Sigmoid colon (tissue), 7 donors: Measurements from ENCODE around the gene EIF2B4. TPM values are rescaled to one million over a fixed set of nuclear protein-coding genes. Genes with fewer than 3 reads are reported as not detected.

Experiments
- DNase-seq: peaks from one replicate; pipeline ENCODE4 v3.0.0-alpha.2; 2019
- H3K27ac ChIP-seq, 4 donors: fragments of 200-600 bp; sonication (generic); one replicate each; pipeline ENCODE4 v1.5.1; 2016 to 2019; ENCODE audit warnings: mild to moderate bottlenecking in 1 of 4
- H3K27me3 ChIP-seq, 3 donors: fragments of 200-600 bp; sonication (generic); one replicate each; pipeline ENCODE4 v1.5.1; 2019; ENCODE audit warnings: mild to moderate bottlenecking in 1 of 3
- H3K36me3 ChIP-seq, 4 donors: fragments of 200-600 bp; sonication (generic); one replicate each; pipeline ENCODE4 v1.5.1; 2016 to 2019
- H3K4me1 ChIP-seq, 4 donors: fragments of 200-600 bp; sonication (generic); one replicate each; pipeline ENCODE4 v1.5.1; 2017 to 2019
- H3K4me3 ChIP-seq, 4 donors: fragments of 200-600 bp; sonication (generic); one replicate each; pipeline ENCODE4 v1.5.1; 2017 to 2019; ENCODE audit warnings: mild to moderate bottlenecking in 2 of 4, moderate library complexity in 1 of 4
- H3K9me3 ChIP-seq, 4 donors: fragments of 200-600 bp in 3 of 4; sonication (generic) in 3 of 4; one replicate each; pipeline versions ENCODE4 v1.5.1 to v1.6.1; 2013 to 2019
- CTCF ChIP-seq, 4 experiments: fragments of 450-650 bp in 3 of 4; fragments of 200-600 bp in 1 of 4; IDR thresholded peaks; one replicate each; pipeline ENCODE4 v1.5.1; 2016 to 2019; ENCODE audit warnings: antibody characterized with exemption in 4 of 4, mild to moderate bottlenecking in 3 of 4, moderate library complexity in 2 of 4
- EP300 ChIP-seq, 4 donors: sonication (generic); formaldehyde crosslinking; IDR thresholded peaks; one replicate each; pipeline ENCODE4 v1.6.1; 2017; ENCODE audit warnings: antibody characterized with exemption in 4 of 4
- POLR2A ChIP-seq, 2 donors: fragments of 450-650 bp; IDR thresholded peaks; one replicate each; pipeline ENCODE4 v1.6.1; 2016; ENCODE audit warnings: antibody characterized with exemption in 2 of 2, mild to moderate bottlenecking in 2 of 2, moderate library complexity in 2 of 2
- POLR2AphosphoS5 ChIP-seq, 4 donors: sonication (generic); formaldehyde crosslinking; IDR thresholded peaks; one replicate each; pipeline ENCODE4 v1.6.1; 2017; ENCODE audit warnings: antibody characterized with exemption in 4 of 4
- WGBS, 2 donors: extraction: QIAGEN DNeasy Blood & Tissue Kit; methylation state at CpG; one replicate each; pipeline ENCODE4 v1.1.7; 2013; 5-methylcytosine and 5-hydroxymethylcytosine counted together
- intact Hi-C: fragments of 100-400 bp; cut with DNase I; formaldehyde crosslinking; loops from one replicate; pipeline ENCODE4 v1.15.1; 2023
- polyA plus RNA-seq, 3 donors: library from polyadenylated mRNA; stranded (reverse); fragments of 200-250 nt; gene quantifications; one replicate each; pipeline ENCODE4 v1.2.3, GENCODE V29; 2013
- total RNA-seq, 4 donors: library from RNA; depleted of rRNA; stranded (reverse); fragments of >200 nt; gene quantifications; one replicate each; pipeline ENCODE4 v1.1.0, GENCODE V29; 2016
- donor health status: healthy with polysubstance abuse.
- donor health status: Bipolar disorder and iron deficiency.
- donor health status: healthy.

EIF2B4 gene
- total and polyA plus RNA-seq, 7 donors, result 26.4 to 64.2 (median 41.5) TPM

GRCh38 chr2:27379836-27380625 lies 9.9 kb upstream of the EIF2B4 start:
- H3K4me3 ChIP-seq, result peak overlapping the region; percentile 51 to 87 (median 72)
- peak overlapping the region; percentile 84 to 90 (median 88) for H3K27ac ChIP-seq
- intact Hi-C loops, result loop anchor here (1.0 to 2.0 kb wide), 2 partner anchors 10 to 29 kb away; partner anchors contain the start of genes EIF2B4, PPM1G and SNX17
- 1% methylated on average over 35 of the region's 35 CpGs for WGBS, 2 donors
- no peak for TF ChIP-seq POLR2A (IDR thresholded peaks at IDR 0.05)
- TF ChIP-seq POLR2AphosphoS5 (IDR thresholded peaks at IDR 0.05), result peak in 3 of 4 donors; percentile 6 to 49 (median 18)
- no peaks in the 10 kb centered on the region for H3K27me3 ChIP-seq
- peaks cover 0 to 23% (median 21%) of the 10 kb centered on the region in 4 donors for H3K4me1 ChIP-seq
- peak; percentile 88 for DNase-seq
- peaks cover 43 to 76% (median 46%) of the 10 kb centered on the region in 4 donors for H3K36me3 ChIP-seq
- no peaks in the 10 kb centered on the region for H3K9me3 ChIP-seq

- TF ChIP-seq EP300 (IDR thresholded peaks at IDR 0.05) (no peak), CTCF (IDR thresholded peaks at IDR 0.05) (no peak), POLR2AphosphoS5 (IDR thresholded peaks at IDR 0.05) (no peak), POLR2A (IDR thresholded peaks at IDR 0.05) (no peak)
- H3K36me3 ChIP-seq, result peaks cover 43 to 76% (median 47%) of the 10 kb centered on the region in 4 donors
- H3K4me3 ChIP-seq, result peak overlapping the region in 3 of 4 donors; percentile 67 to 87 (median 76)
- H3K9me3 ChIP-seq, result no peaks in the 10 kb centered on the region
- no peak for DNase-seq
- peak overlapping the region; percentile 84 to 90 (median 88) for H3K27ac ChIP-seq
- intact Hi-C loops, result no loop called here
- 45 to 78% methylated on average over 2 of the region's 2 CpGs for WGBS, 2 donors
- H3K27me3 ChIP-seq, result no peaks in the 10 kb centered on the region
- H3K4me1 ChIP-seq, result peaks cover 0 to 23% (median 21%) of the 10 kb centered on the region in 4 donors
Measured at GRCh38 chr2:27379383-27379835, 9.3 kb upstream of the EIF2B4 start.

GRCh38 chr2:27378809-27379290 lies 8.7 kb upstream of the EIF2B4 start:
- peak overlapping the region in 3 of 4 donors; percentile 9 to 90 (median 88) for H3K27ac ChIP-seq
- no peaks in the 10 kb centered on the region for H3K9me3 ChIP-seq
- TF ChIP-seq EP300 (IDR thresholded peaks at IDR 0.05) (no peak), POLR2A (IDR thresholded peaks at IDR 0.05) (no peak), POLR2AphosphoS5 (IDR thresholded peaks at IDR 0.05) (no peak), CTCF (IDR thresholded peaks at IDR 0.05) (no peak)
- 88 to 93% methylated on average over 9 of the region's 9 CpGs for WGBS, 2 donors
- H3K36me3 ChIP-seq, result peaks cover 42 to 76% (median 48%) of the 10 kb centered on the region in 4 donors
- no peak overlapping the region for H3K4me3 ChIP-seq
- H3K27me3 ChIP-seq, result no peaks in the 10 kb centered on the region
- H3K4me1 ChIP-seq, result peaks cover 0 to 23% (median 21%) of the 10 kb centered on the region in 4 donors
- intact Hi-C loops, result no loop called here
- no peak for DNase-seq

GRCh38 chr2:27378096-27378808 lies 8.1 kb upstream of the EIF2B4 start:
- Histone ChIP-seq H3K4me1 (peaks cover 0 to 26% (median 21%) of the 10 kb centered on the region in 4 donors), H3K27me3 (no peaks in the 10 kb centered on the region), H3K27ac (no peak overlapping the region), H3K36me3 (peaks cover 41 to 76% (median 52%) of the 10 kb centered on the region in 4 donors), H3K9me3 (no peaks in the 10 kb centered on the region), H3K4me3 (no peak overlapping the region)
- TF ChIP-seq POLR2A (IDR thresholded peaks at IDR 0.05), result no peak
- intact Hi-C loops, result no loop called here
- 84 to 89% methylated on average over 29 of the region's 29 CpGs for WGBS, 2 donors
- DNase-seq, result no peak

- Histone ChIP-seq H3K27ac (no peak overlapping the region), H3K27me3 (no peaks in the 10 kb centered on the region), H3K4me3 (no peak overlapping the region), H3K4me1 (peaks cover 0 to 30% (median 23%) of the 10 kb centered on the region in 4 donors), H3K9me3 (no peaks in the 10 kb centered on the region), H3K36me3 (peaks cover 40 to 78% (median 57%) of the 10 kb centered on the region in 4 donors)
- DNase-seq, result no peak
- intact Hi-C loops, result no loop called here
- WGBS, 2 donors, result 90 to 92% methylated on average over 18 of the region's 18 CpGs
- TF ChIP-seq POLR2A (IDR thresholded peaks at IDR 0.05) (no peak), POLR2AphosphoS5 (IDR thresholded peaks at IDR 0.05) (no peak), CTCF (IDR thresholded peaks at IDR 0.05) (no peak), EP300 (IDR thresholded peaks at IDR 0.05) (no peak)
Measured at GRCh38 chr2:27377618-27378095, 7.5 kb upstream of the EIF2B4 start.
